Measurements from ENCODE around the gene CCDC127. TPM values are rescaled to one million over a fixed set of nuclear protein-coding genes. Genes with fewer than 3 reads are reported as not detected.
"Not testable (repeated sequence)": the region's sequence is repeated elsewhere in the genome, so short reads cannot be mapped to it uniquely, and the experiment has no call there.

The CCDC127 gene
- total and polyA plus RNA-seq, 4 donors = 2.1 to 6.7 (median 4.2) TPM

DNA sequence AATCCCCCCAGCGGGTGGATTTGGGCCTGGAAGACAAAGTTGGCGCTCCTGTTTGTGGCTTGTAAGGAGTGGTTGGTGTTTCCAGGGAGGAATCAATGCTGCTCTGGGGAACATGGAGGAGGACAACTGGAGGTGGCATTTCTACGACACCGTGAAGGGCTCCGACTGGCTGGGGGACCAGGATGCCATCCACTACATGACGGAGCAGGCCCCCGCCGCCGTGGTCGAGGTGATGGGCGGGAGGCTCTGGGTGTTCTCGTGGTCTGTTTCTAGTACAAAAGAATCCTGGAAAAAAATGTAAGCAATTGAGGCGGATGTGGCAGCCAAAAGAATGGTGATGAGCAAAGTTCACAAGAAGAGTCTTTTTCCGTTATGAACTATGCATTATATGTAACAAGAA, 7.4 kb upstream of the CCDC127 start:
- no peak for ATAC-seq (ENCODE audit: low FRiP score)
- H3K4me3 ChIP-seq (ENCODE audit: low read length in 2 of 2) = no peak overlapping the region
- 96 to 97% methylated on average over 14 of the region's 14 CpGs for WGBS, 2 donors

DNA sequence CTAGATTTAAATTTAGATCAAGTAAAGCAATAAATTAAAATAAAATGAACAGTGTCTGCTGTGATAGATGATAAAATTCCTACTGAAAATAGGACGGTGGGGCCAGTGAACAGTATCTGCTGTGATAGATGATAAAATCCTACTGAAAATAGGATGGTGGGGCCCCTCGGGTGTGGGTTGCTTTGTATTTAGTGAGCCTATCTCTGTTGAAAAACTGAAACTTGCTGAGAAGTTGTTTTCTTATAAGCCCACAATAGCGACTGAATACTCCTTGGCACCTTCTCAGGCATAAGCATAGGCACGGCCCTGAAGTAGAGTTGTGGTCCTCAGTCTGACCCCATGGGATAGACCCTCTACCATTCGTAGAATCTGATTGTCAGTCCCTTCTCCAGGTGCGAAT, 5.8 kb upstream of the CCDC127 start:
- 61 to 77% methylated on average over 6 of the region's 6 CpGs for WGBS, 2 donors
- DNase-seq (no peak), ATAC-seq (ENCODE audit: low FRiP score) (no peak)
- H3K36me3 ChIP-seq (ENCODE audit: control insufficient read depth in 1 of 2, insufficient read depth in 2 of 2, low read length in 1 of 2) = peaks cover 3 to 4% of the 10 kb centered on the region in 2 donors
- H3K27me3 ChIP-seq (ENCODE audit: control insufficient read depth in 1 of 2, insufficient read depth in 2 of 2, low read length in 1 of 2) = no peaks in the 10 kb centered on the region
- H3K9me3 ChIP-seq (ENCODE audit: control insufficient read depth, low read length) = no peaks in the 10 kb centered on the region
- H3K4me1 ChIP-seq (ENCODE audit: control insufficient read depth in 1 of 2, insufficient read depth in 2 of 2, low read length in 2 of 2) = no peaks in the 10 kb centered on the region
- no peak overlapping the region for H3K27ac ChIP-seq (ENCODE audit: low read depth in 1 of 2, low read length in 2 of 2)
- H3K4me3 ChIP-seq (ENCODE audit: low read length in 2 of 2) = no peak overlapping the region
- intact Hi-C loops (cut with DNase I) = loop anchor here in 1 of 2 donors (10.0 kb wide), 1 partner anchor 51 kb away; the partner anchor contains the start of gene PDCD6

More for the DNA sequence above, 7.4 kb upstream of the CCDC127 start:
- no peak overlapping the region for H3K27ac ChIP-seq (ENCODE audit: low read depth in 1 of 2, low read length in 2 of 2)
- intact Hi-C loops (cut with DNase I) = loop anchor here in 1 of 2 donors (10.0 kb wide), 1 partner anchor 49 kb away; the partner anchor contains the start of gene PDCD6
- no peaks in the 10 kb centered on the region for H3K4me1 ChIP-seq (ENCODE audit: control insufficient read depth in 1 of 2, insufficient read depth in 2 of 2, low read length in 2 of 2)
- H3K36me3 ChIP-seq (ENCODE audit: control insufficient read depth in 1 of 2, insufficient read depth in 2 of 2, low read length in 1 of 2) = peaks cover 3 to 7% of the 10 kb centered on the region in 2 donors
- no peaks in the 10 kb centered on the region for H3K27me3 ChIP-seq (ENCODE audit: control insufficient read depth in 1 of 2, insufficient read depth in 2 of 2, low read length in 1 of 2)
- H3K9me3 ChIP-seq (ENCODE audit: control insufficient read depth, low read length) = no peaks in the 10 kb centered on the region
- peak in 1 of 2 donors; percentile 48 for DNase-seq

DNA sequence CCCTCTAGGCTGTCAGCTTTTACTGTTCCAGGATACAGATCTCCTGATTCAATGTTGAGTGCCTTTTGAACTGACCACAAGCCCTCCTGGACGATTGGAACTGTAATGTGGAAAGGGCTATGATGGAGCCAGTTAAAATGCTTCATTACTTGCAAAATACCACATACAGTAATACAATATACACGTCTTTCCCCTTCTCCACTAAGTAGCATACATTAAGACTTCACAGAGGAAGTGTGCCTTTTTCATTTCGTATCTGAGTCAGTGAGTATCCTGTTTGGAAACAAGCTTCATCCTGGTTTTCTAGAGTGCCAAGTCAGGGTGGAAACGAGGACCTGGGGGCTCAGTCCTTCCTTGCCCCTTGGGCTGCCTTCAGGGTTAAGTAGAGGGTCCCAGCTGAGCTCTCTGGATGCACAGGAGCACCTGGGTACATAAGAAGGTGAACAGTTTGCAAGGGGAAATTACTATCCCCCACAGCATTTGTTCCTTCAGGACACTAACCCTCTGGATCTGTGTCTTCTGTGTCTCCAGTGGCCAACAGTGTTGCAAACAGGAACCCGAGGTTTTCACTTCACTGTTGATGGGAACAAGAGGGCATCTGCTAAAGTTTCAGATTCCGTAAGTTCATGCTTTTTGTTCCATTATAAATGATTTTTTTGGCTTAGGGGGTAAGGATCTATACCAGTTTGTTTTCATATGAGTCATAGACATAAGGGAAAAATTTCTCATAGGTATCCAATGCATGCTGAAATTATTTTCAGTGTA, 5.2 kb upstream of the CCDC127 start:
- H3K4me3 ChIP-seq (ENCODE audit: low read length in 2 of 2); H3K27ac ChIP-seq (ENCODE audit: low read depth in 1 of 2, low read length in 2 of 2); H3K4me1 ChIP-seq (ENCODE audit: control insufficient read depth in 1 of 2, insufficient read depth in 2 of 2, low read length in 2 of 2); H3K9me3 ChIP-seq (ENCODE audit: control insufficient read depth, low read length); DNase-seq; H3K27me3 ChIP-seq (ENCODE audit: control insufficient read depth in 1 of 2, insufficient read depth in 2 of 2, low read length in 1 of 2); ATAC-seq (ENCODE audit: low FRiP score); H3K36me3 ChIP-seq (ENCODE audit: control insufficient read depth in 1 of 2, insufficient read depth in 2 of 2, low read length in 1 of 2): not testable (repeated sequence)
- intact Hi-C loops (cut with DNase I) = loop anchor here in 1 of 2 donors (10.0 kb wide), 1 partner anchor 52 kb away; the partner anchor contains the start of gene PDCD6
- 43 to 46% methylated on average over 6 of the region's 6 CpGs for whole genome bisulfite sequencing, 2 donors

DNA sequence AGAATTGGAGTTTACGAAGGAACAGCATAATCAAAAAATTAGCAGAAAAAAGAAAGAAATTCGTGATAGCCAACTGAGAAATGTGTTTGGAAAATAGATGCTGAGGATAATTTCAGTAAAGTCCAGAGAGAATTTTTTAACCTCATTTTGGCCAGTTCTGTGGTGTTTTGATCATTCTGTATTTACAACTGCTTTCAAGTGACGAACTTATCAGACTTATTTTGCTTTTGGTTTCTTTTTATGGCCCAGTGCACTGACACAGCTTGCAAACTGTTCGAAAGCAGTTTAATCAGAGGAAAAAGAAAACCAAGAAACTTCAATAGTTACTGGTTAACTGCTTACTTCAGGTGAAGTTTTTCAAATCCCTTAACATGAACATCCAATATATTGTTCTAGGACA, 2.0 kb upstream of the CCDC127 start:
- Histone ChIP-seq H3K9me3 (ENCODE audit: control insufficient read depth, low read length) (no peaks in the 10 kb centered on the region), H3K36me3 (ENCODE audit: control insufficient read depth in 1 of 2, insufficient read depth in 2 of 2, low read length in 1 of 2) (peaks cover 0 to 3% of the 10 kb centered on the region in 2 donors), H3K4me3 (ENCODE audit: low read length in 2 of 2) (peak overlapping the region; percentile 46 to 88), H3K27ac (ENCODE audit: low read depth in 1 of 2, low read length in 2 of 2) (no peak overlapping the region), H3K4me1 (ENCODE audit: control insufficient read depth in 1 of 2, insufficient read depth in 2 of 2, low read length in 2 of 2) (no peaks in the 10 kb centered on the region), H3K27me3 (ENCODE audit: control insufficient read depth in 1 of 2, insufficient read depth in 2 of 2, low read length in 1 of 2) (no peaks in the 10 kb centered on the region)
- ATAC-seq (ENCODE audit: low FRiP score) (no peak), DNase-seq (no peak)
- 32 to 56% methylated on average over 4 of the region's 4 CpGs for WGBS, 2 donors
- intact Hi-C loops (cut with DNase I) = loop anchor here in 1 of 2 donors (10.0 kb wide), 1 partner anchor 55 kb away; the partner anchor contains the start of gene PDCD6

DNA sequence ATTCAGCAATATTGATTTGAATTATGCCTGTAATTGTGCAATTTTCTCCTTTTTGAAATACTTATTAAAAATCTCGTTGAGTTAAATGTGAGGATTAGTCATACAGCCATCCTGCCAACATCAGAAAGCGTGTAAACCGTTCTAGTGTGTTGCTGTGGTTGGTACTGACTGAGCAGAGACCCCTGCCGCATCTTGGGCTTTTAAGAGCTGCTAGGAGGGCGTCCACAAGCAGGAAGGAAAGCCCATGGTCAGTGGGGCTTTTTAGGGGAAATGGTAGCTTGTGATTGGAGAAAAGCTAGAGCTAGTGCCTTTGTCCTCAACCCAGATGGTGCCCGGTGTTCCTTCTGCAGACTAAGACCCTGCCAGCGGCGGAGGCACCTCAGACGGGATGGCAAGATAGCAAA, 1.5 kb upstream of the CCDC127 start:
- DNase-seq = peak in 1 of 2 donors; percentile 35
- no peak overlapping the region for H3K27ac ChIP-seq (ENCODE audit: low read depth in 1 of 2, low read length in 2 of 2)
- no peaks in the 10 kb centered on the region for H3K9me3 ChIP-seq (ENCODE audit: control insufficient read depth, low read length)
- H3K27me3 ChIP-seq (ENCODE audit: control insufficient read depth in 1 of 2, insufficient read depth in 2 of 2, low read length in 1 of 2) = no peaks in the 10 kb centered on the region
- peaks cover 0 to under 1% of the 10 kb centered on the region in 2 donors for H3K36me3 ChIP-seq (ENCODE audit: control insufficient read depth in 1 of 2, insufficient read depth in 2 of 2, low read length in 1 of 2)
- 15 to 29% methylated on average over 9 of the region's 9 CpGs for WGBS, 2 donors
- peak; percentile 30 for ATAC-seq (ENCODE audit: low FRiP score)
- no peaks in the 10 kb centered on the region for H3K4me1 ChIP-seq (ENCODE audit: control insufficient read depth in 1 of 2, insufficient read depth in 2 of 2, low read length in 2 of 2)
- intact Hi-C loops (cut with DNase I) = no loop called here
- H3K4me3 ChIP-seq (ENCODE audit: low read length in 2 of 2) = peak overlapping the region; percentile 88 to 97

DNA sequence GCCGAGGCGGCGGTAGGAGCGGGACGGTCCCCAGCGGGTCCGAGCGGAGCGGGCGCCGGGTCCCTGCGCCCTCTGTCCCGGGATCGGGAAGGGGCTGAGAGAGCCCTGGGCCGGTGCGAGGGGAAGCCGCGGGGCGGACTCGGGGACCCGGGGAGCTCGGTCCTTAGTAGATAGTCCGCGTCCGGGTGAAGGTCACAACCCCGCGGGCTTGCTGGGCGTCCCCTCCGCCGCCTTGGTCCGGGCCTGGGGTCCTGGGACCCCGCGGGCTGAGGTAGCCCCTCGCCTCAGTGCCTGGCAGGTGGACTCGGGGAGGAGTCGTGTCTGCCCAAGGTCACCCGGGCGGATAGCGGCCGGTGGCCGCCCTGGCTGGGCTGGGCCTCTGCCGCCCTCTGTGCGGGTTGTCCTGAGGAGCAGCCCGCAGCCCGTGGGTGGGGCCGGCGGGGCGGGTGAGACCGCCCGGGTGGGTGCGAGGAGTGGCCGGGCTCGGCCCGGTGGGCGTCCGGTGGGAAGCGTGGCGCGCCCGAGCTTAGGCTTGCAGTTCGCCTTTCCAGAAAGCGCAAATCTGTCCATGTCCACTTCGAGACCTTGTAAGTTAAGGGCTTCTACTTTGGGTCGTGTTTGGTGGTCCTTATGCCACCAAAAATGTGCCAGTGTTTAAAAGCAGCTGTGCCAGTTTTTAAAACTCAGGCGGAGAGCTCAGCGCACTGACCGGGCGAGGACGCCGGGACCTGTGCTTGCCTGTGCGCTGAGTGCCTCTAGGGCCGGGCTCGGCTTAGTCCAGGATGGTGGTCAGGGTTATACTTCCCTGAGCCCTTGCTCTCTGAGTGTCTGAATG, 721 bp upstream of the CCDC127 start:
- intact Hi-C loops (cut with DNase I) = no loop called here
- no peaks in the 10 kb centered on the region for H3K4me1 ChIP-seq (ENCODE audit: control insufficient read depth in 1 of 2, insufficient read depth in 2 of 2, low read length in 2 of 2)
- no peaks in the 10 kb centered on the region for H3K27me3 ChIP-seq (ENCODE audit: control insufficient read depth in 1 of 2, insufficient read depth in 2 of 2, low read length in 1 of 2)
- ATAC-seq (ENCODE audit: low FRiP score) (peak; percentile 76), DNase-seq (peak in 1 of 2 donors; percentile 79)
- 0 to 1% methylated on average over 49 to 73 of the region's 73 CpGs for WGBS, 2 donors
- peaks cover 0 to 2% of the 10 kb centered on the region in 2 donors for H3K36me3 ChIP-seq (ENCODE audit: control insufficient read depth in 1 of 2, insufficient read depth in 2 of 2, low read length in 1 of 2)
- peak overlapping the region; percentile 88 to 97 for H3K4me3 ChIP-seq (ENCODE audit: low read length in 2 of 2)
- H3K27ac ChIP-seq (ENCODE audit: low read depth in 1 of 2, low read length in 2 of 2) = peak overlapping the region in 1 of 2 donors; percentile 67
- no peaks in the 10 kb centered on the region for H3K9me3 ChIP-seq (ENCODE audit: control insufficient read depth, low read length)

DNA sequence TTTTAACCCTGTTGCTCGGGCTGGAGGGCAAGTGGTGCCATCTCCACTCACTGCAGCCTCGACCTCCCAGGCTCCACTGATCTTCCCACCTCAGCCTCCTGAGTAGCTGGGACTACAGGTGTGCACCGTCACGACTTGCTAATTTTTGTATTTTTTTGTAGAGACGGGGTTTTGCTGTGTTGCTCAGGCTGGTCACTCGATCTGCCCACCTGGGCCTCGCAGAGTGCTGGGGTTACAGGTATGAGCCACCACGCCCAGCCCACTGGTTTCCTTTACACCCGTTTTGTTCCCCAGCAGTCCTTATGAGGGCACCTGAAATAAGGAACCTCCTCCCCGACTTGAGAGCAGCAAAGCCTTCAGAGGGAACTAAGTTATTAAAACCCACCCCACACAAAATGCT, 1.9 kb downstream of the CCDC127 start:
- H3K4me3 ChIP-seq (ENCODE audit: low read length in 2 of 2); H3K36me3 ChIP-seq (ENCODE audit: control insufficient read depth in 1 of 2, insufficient read depth in 2 of 2, low read length in 1 of 2); intact Hi-C loops (cut with DNase I); H3K27ac ChIP-seq (ENCODE audit: low read depth in 1 of 2, low read length in 2 of 2); H3K4me1 ChIP-seq (ENCODE audit: control insufficient read depth in 1 of 2, insufficient read depth in 2 of 2, low read length in 2 of 2); ATAC-seq (ENCODE audit: low FRiP score); H3K9me3 ChIP-seq (ENCODE audit: control insufficient read depth, low read length); H3K27me3 ChIP-seq (ENCODE audit: control insufficient read depth in 1 of 2, insufficient read depth in 2 of 2, low read length in 1 of 2): not testable (repeated sequence)
- DNase-seq = peak in 1 of 2 donors; percentile 24
- WGBS, 2 donors = 93% methylated on average over 9 of the region's 10 CpGs

DNA sequence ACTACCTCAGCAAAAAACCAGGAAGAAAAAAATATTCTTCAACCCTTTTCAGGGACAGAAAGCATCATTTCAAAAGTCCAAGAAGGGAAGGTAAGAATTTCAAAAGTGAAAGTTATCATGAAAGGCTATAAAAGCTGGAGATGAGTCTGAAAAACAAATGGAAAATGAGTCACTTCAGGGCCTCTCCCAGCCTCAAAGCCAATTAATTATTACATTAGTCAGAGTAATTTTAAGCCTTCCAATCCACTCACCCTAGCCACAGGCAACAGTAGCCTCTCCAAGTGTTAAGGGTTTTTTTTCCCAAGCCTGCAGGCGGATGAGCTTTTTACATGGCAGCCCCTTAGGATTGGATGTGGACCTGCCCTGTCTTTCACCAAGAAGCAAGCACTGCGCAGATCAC, 2.7 kb downstream of the CCDC127 start:
- H3K4me3 ChIP-seq (ENCODE audit: low read length in 2 of 2); H3K4me1 ChIP-seq (ENCODE audit: control insufficient read depth in 1 of 2, insufficient read depth in 2 of 2, low read length in 2 of 2); DNase-seq; H3K36me3 ChIP-seq (ENCODE audit: control insufficient read depth in 1 of 2, insufficient read depth in 2 of 2, low read length in 1 of 2); H3K27ac ChIP-seq (ENCODE audit: low read depth in 1 of 2, low read length in 2 of 2); H3K9me3 ChIP-seq (ENCODE audit: control insufficient read depth, low read length); intact Hi-C loops (cut with DNase I); H3K27me3 ChIP-seq (ENCODE audit: control insufficient read depth in 1 of 2, insufficient read depth in 2 of 2, low read length in 1 of 2); ATAC-seq (ENCODE audit: low FRiP score): not testable (repeated sequence)
- 80 to 92% methylated on average over 1 to 2 of the region's 2 CpGs for WGBS, 2 donors
